MM.1S (cell line): ENCODE results near the gene SEC24C.

Experiments used
- CTCF ChIP-seq: fragments of 300-600 bp; sonication (generic); IDR thresholded peaks from 2 replicates; pipeline ENCODE4 v1.5.1; 2016; ENCODE audit warnings: antibody characterized with exemption, low read length, mixed read lengths
- EZH2 ChIP-seq: fragments of 300-600 bp; sonication (generic); optimal IDR thresholded peaks from 2 replicates; pipeline ENCODE3; 2017; ENCODE audit warnings: low read depth, mild to moderate bottlenecking, antibody characterized with exemption, low read length, mixed read lengths
- EZH2phosphoT487 ChIP-seq: fragments of 300-600 bp; sonication (generic); IDR thresholded peaks from 2 replicates; pipeline ENCODE4 v1.6.1; 2018; ENCODE audit warnings: antibody characterized with exemption, low read length

DNA sequence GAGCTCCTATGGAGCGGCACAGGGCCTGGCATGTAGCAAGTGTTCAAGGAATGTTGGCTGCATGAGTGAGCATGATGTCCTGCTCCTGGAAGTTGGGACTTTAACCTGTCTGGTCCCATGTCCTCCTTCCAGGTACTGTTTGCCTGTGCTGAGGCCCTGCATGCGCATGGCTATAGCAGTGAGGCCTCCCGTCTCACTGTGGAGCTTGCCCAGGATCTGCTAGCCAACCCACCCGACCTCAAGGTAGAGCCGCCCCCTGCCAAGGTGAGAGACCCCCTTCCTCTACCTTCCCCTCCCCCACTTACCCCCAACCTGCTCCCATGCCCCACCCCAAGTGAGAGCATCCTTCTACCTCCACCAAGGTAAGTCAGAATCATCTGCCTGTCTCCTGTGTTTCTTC is 49.3 kb downstream of the SEC24C start:
- no peak for TF ChIP-seq CTCF
- TF ChIP-seq EZH2phosphoT487 = no peak
- no peak for TF ChIP-seq EZH2
